Choroid plexus epithelial cell (primary cell): Measurements from ENCODE around the gene CPNE7.
"Not testable (repeated sequence)": the region's sequence is repeated elsewhere in the genome, so short reads cannot be mapped to it uniquely, and the experiment has no call there.

ENCODE experiments used
- DNase-seq: peaks from one replicate; pipeline ENCODE4 v3.0.0-alpha.2; 2010; ENCODE audit warnings: low read depth
- H3K4me3 ChIP-seq: 2 replicates; pipeline ENCODE4 v1.5.1; 2011; ENCODE audit warnings: low read depth, mild to moderate bottlenecking, control low read depth, low read length, moderate library complexity
- CTCF ChIP-seq: conservative IDR thresholded peaks from 2 replicates; pipeline ENCODE4 v1.5.1; 2011; ENCODE audit warnings: low read depth, mild to moderate bottlenecking, control low read depth, inconsistent platforms, low read length, moderate library complexity

CPNE7 gene

DNA sequence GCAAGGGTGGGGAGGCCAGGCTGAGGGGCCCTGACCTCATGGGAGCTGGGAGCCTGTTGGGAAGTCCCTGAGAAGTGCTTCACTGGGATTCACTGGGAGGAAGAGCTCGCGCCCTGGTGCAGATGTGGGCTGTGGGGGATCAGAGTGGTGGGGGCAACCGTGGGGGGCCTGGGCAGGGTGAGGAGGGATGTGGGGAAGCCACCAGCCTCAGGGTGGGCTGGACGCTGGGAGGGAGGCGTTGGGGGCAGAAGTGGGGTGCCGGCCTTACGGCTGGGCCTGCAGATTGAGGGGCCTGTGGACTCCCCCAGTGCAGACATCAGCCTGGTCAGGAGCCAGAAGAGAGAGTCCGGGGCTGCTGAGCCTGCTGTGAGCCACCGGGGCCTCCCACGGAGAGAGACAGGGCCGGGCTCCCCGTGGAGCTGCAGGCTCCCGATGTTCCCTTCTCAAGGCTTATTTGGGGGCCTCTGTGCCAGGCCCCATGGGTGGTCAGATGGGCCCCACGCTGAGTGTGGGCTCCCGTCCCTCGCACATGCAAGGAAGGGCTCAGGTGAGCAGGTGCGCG lies 45.7 kb downstream of the CPNE7 start:
- TF ChIP-seq CTCF: no peak
- H3K4me3 ChIP-seq: no peak overlapping the region
- DNase-seq: no peak

DNA sequence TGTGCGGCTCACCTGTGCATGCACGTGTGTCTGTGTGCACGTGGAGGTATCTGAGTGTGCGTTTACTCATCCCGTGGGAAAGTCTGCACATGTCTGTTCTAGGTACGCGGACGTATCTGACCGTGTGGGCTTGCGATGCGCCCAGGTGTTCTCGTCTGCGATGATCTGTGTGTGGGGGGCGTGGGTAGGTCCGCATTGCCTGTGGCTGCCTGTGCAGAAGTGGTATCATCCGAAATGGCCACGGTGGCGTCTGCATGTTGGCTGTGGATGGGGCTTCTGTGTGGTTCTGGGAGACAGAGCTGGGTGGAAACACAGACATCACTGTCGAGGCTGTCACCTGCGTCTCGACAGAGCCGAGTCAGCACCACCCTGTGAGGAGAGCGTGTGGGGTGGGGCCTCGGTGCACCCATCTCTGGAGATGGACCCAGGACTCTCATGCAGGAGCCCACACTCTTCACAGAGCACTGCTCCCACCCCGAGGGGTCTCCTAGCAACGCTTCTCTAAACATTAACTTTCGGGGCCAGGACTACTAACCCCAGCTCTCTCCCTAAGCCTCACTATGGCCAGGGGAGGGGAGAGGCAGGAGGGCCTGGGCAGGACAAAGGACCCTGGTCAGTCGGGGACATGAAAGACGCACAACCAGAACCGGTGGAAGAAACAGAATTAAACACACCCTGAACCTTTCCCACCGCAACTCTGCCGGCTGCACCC lies 46.3 kb downstream of the CPNE7 start:
- no peak for TF ChIP-seq CTCF
- no peak for DNase-seq
- no peak overlapping the region for H3K4me3 ChIP-seq

- peak; percentile 53 for DNase-seq
- no peak overlapping the region for H3K4me3 ChIP-seq
- no peak for TF ChIP-seq CTCF
Measured at GRCh38 chr16:89623511-89624261, 48.1 kb downstream of the CPNE7 start.

DNA sequence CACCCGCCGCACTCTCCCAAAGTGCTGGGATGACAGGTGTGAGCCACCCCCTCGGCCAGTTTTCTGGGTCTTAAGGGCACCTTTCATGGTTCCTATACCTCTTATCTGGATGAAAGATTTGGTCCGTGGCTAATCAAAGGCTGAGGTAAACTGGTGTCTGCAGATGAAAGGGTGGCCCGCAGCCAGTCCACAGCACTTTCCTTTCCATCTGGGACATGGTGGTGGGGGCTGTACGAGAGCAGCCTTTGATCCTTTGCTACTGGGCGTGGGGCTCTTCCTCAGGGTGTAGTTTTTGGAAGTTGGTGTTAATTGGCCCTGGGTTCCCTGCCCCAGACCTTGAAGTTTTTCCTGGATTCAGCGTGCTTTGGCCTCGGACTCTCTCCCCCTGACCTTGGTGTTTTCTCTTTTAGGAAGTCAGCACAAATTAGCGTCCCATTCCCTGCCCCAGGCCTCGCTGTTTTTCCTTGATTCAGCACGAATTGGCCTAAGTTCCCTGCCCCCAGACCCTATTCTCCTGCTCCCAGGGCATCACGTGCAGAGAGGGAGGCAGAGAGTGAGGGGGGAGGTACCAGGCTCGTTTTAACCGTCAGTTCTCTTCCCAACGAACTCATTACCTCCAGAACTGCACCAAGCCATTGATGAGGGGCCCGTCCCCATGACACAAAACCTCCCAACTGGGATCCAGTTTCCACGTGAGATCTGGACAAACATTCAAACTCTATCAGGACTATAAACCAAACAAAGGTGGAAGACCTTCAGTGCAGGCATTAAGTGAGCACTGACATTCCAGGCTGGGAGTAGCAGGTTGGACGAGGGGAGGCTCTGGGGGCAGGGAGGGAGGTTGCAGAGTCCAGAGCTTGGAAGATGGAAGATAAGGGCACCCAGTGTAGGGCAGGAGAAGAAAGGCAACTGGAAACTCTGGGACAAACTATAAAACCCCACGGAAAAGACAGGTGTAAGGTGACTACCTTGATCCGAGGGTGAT lies 49.5 kb downstream of the CPNE7 start:
- H3K4me3 ChIP-seq: no peak overlapping the region
- DNase-seq: no peak
- no peak for TF ChIP-seq CTCF

DNA sequence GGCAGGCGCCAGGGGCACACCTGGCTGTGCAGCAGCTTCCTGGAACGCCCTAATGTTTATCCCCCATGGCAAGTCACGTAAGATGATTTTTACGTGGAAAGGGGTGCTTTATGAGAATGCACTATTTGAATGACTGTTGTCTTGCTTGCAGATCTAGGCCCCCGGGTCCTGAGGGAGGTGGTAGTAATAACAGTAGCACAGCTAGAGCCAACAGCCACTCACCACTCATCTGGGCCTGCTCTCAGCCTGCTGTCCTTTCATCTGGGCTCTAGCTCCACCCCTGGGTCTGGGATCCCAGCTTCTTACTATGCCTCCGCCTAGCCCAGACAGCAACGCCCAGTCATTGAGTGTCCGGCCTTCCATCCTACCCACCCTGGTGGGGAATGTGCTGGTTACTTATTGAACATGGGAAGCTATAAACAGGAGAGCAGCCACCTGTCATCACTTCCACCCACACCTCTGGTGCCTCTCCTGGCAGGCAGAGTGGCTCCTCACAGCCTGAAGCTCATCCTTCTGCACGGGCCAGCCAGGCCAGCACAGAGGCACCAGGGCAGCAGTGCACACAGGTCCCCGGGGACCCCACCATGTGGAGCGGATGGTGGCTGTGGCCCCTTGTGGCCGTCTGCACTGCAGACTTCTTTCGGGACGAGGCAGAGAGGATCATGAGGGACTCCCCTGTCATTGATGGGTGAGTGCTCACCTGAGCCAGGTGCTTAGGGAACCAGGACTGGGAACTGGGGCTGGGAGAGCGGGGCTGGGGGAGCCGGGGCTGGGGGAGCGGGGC lies 54.5 kb downstream of the CPNE7 start:
- no peak overlapping the region for H3K4me3 ChIP-seq
- no peak for DNase-seq
- TF ChIP-seq CTCF: no peak

DNA sequence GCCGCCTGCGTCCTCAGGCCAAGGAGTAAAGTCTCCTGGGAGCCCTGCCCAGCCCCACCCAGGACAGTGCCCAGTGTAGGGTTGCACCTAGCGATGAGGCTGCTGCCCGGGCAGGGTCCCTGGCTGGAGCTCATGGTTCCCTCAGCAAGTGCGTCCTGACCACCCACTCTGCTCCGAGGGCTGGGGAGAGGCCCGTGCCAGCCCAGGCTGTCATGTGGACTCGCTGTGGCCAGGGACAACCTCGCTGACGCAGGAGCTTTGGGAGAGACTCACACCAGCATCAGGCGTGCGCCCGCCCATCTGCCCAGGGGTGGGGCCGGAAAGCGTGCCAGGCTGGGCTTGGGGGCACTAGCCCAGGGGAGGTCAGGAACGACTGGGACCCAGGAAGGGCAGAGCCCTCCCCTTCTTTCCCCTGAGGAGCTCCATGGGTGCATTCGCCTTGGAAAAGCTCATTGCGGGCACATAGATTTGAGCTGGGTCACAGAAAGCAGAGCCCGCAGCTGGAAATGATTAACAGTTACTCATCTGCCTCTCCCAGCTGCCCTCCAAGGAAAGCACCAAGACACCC lies 57.6 kb downstream of the CPNE7 start:
- DNase-seq: no peak
- TF ChIP-seq CTCF: no peak
- H3K4me3 ChIP-seq: no peak overlapping the region

DNA sequence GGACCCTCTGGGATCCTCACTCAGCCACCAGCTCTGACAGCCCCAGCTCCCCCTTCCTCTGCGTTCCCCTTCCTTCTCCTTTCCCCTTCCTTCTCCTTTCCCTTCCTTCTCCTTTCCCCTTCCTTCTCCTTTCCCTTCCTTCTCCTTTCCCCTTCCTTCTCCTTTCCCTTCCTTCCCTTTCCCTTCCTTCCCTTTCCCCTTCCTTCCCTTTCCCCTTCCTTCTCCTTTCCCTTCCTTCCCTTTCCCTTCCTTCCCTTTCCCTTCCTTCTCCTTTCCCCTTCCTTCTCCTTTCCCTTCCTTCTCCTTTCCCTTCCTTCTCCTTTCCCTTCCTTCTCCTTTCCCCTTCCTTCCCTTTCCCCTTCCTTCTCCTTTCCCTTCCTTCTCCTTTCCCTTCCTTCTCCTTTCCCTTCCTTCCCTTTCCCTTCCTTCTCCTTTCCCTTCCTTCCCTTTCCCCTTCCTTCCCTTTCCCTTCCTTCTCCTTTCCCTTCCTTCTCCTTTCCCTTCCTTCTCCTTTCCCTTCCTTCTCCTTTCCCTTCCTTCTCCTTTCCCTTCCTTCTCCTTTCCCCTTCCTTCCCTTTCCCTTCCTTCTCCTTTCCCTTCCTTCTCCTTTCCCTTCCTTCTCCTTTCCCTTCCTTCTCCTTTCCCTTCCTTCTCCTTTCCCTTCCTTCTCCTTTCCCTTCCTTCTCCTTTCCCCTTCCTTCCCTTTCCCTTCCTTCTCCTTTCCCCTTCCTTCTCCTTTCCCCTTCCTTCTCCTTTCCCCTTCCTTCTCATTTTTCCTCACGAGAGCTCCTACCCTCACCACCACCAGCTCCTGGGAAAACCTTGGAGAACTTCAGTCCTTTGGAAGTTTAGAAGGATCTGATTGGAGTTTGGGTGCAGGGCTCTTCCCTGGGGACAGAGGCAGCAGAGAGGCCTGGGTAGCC lies 59.2 kb downstream of the CPNE7 start:
- DNase-seq, H3K4me3 ChIP-seq: not testable (repeated sequence)
